Measurements from ENCODE around the gene CCDC159.
"Not testable (repeated sequence)": the region's sequence is repeated elsewhere in the genome, so short reads cannot be mapped to it uniquely, and the experiment has no call there.

CCDC159 gene

DNA sequence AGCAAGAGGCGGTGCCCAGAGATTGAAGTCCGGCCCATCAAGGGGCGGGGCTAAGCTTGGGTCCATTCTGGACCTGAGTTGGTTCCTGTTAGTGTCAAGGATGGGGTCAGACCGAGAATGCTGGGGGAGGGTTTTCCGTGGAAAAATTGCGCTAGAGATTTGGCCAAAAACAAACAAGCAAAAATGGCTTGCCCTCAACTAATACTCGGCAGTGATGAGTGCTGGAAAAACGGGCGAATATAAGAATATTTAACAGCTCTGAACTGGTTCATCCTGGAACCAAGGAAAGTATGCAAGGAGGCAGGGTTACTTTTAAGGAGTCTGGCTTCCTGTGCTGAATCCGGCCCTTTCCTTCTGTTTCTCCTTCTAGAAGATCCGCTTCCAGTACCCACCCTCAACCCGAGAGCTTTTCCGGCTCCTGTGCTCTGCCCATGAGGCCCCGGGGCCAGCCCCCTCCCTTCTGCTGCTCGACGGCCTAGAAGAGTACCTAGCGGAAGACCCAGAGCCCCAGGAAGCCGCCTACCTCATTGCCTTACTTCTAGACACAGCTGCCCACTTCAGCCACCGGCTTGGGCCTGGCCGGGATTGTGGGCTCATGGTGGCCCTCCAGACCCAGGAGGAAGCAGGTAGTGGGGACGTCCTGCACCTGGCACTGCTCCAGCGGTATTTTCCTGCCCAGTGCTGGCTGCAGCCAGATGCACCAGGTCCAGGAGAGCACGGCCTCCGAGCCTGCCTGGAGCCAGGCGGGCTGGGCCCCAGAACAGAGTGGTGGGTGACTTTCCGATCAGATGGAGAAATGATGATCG, 29.0 kb downstream of the CCDC159 start:
- peak; percentile 67 for DNase-seq (ENCODE audit: extremely low spot score)
- CTCF ChIA-PET, result interaction anchor here (0.8 to 5.4 kb wide), 15 partner anchors 8 to 340 kb away, joined by 3 to 40 read pairs (median 3); partner anchors contain the start of genes EPOR, ODAD3 and PRKCSH
- no peak for TF ChIP-seq CTCF (IDR thresholded peaks at IDR 0.05; ENCODE audit: control extremely low read depth, extremely low read depth, low read depth, missing control alignments)
- POLR2A ChIA-PET, result interaction anchor here (0.6 to 1.3 kb wide), 6 partner anchors 8 to 966 kb away, joined by 3 to 6 read pairs (median 4); partner anchors contain the start of genes CCDC159 and TMEM205

- DNase-seq (ENCODE audit: extremely low spot score), result no peak
- ChIA-PET POLR2A (no interaction called here), CTCF (interaction anchor here (0.7 to 5.4 kb wide), 19 partner anchors 9 to 240 kb away, joined by 3 to 40 read pairs (median 3); partner anchors contain the start of genes CCDC159, ODAD3, PRKCSH and RGL3)
- TF ChIP-seq CTCF (IDR thresholded peaks at IDR 0.05; ENCODE audit: control extremely low read depth, extremely low read depth, low read depth, missing control alignments), result no peak
These were observed 30.9 kb downstream of the CCDC159 start for GRCh38 chr19:11377237-11377636.

- POLR2A ChIA-PET, result no interaction called here
- CTCF ChIA-PET, result interaction anchor here (0.7 to 5.4 kb wide), 17 partner anchors 9 to 240 kb away, joined by 3 to 40 read pairs (median 3); partner anchors contain the start of genes CCDC159, ODAD3, PRKCSH and RGL3
- no peak for DNase-seq (ENCODE audit: extremely low spot score)
- TF ChIP-seq CTCF (IDR thresholded peaks at IDR 0.05; ENCODE audit: control extremely low read depth, extremely low read depth, low read depth, missing control alignments), result no peak
These were observed 31.4 kb downstream of the CCDC159 start for GRCh38 chr19:11377756-11378155.

DNA sequence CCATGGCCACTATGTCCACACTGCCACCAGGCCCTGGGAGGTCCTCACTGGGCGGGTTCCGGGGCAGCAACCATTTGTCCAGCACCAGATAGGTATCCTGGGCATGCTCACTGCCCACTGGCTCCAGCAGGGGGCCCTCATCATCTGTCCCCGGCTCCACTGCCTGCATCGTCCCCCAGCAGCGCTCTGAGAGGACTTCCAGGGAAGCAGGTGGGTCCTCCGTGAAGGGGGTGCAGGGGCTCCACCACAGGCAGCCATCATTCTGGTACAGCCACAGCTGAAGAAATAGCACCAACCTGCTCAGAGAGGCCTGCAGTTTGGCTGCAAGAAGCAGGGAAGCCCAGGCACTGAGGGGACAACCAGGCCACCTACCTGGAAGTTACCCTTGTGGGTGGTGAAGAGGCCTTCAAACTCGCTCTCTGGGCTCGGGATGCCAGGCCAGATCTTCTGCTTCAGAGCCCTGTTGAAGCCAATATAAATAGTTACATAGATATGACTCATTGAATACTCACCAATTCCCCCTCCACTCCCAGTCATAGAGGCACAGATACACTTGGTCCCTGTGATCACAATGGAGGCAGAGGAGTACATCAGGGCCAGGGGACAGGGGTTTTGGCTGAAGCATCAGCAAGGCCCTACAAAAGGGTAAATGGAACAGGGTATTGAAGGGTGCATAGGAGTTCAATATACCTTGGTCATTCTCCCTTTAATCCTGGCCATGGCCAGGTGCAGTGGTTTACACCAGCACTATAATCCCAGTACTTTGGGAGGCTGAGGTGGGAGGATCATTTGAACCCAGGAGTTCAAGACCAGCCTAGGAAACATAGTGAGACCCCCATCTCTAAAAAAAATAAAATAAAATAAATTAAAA, 32.2 kb downstream of the CCDC159 start:
- CTCF ChIA-PET, result interaction anchor here (1.0 to 5.4 kb wide), 8 partner anchors 32 to 167 kb away, joined by 3 to 40 read pairs (median 5); partner anchors contain the start of genes CCDC159, RGL3 and TMEM205
- POLR2A ChIA-PET, result no interaction called here
- peak; percentile 66 for TF ChIP-seq CTCF (IDR thresholded peaks at IDR 0.05; ENCODE audit: control extremely low read depth, extremely low read depth, low read depth, missing control alignments)
- DNase-seq (ENCODE audit: extremely low spot score), result no peak

- DNase-seq (ENCODE audit: extremely low spot score); POLR2A ChIA-PET: not testable (repeated sequence)
- CTCF ChIA-PET, result interaction anchor here (1.0 to 2.8 kb wide), 5 partner anchors 11 to 206 kb away, joined by 3 to 28 read pairs (median 10); partner anchors contain the start of genes ELAVL3 and ELOF1
These were observed 33.0 kb downstream of the CCDC159 start for GRCh38 chr19:11379269-11379845.

GRCh38 chr19:11379857-11380350, 33.6 kb downstream of the CCDC159 start:
- DNase-seq (ENCODE audit: extremely low spot score), result no peak
- no peak for TF ChIP-seq CTCF (IDR thresholded peaks at IDR 0.05; ENCODE audit: control extremely low read depth, extremely low read depth, low read depth, missing control alignments)
- ChIA-PET POLR2A (no interaction called here), CTCF (interaction anchor here (1.0 to 4.1 kb wide), 12 partner anchors 11 to 205 kb away, joined by 3 to 50 read pairs (median 10); partner anchors contain the start of genes CCDC159, ELAVL3, ELOF1 and ODAD3)
